Stimulated activated CD8-positive, alpha-beta memory T cell treated with anti-CD3 and anti-CD28 coated beads, Interleukin-4, amount 100 ng/mL, for 1 hour (primary cell): ENCODE measurements around the gene BTBD2.

Experiments used
- DNase-seq, 2 donors: peaks; one replicate each; pipeline ENCODE4 v3.0.0-alpha.2; 2020; ENCODE audit warnings: low read depth in 2 of 2, low spot score in 1 of 2

Gene BTBD2

GRCh38 chr19:1968279-1969175 lies 47.0 kb downstream of the BTBD2 start:
- DNase-seq: no peak

GRCh38 chr19:1967087-1967608 lies 48.4 kb downstream of the BTBD2 start:
- no peak for DNase-seq

GRCh38 chr19:1962674-1963073 lies 52.8 kb downstream of the BTBD2 start:
- DNase-seq: no peak

- DNase-seq: no peak
These were observed 54.3 kb downstream of the BTBD2 start for GRCh38 chr19:1961000-1961883.

- DNase-seq: no peak
These were observed 55.5 kb downstream of the BTBD2 start for GRCh38 chr19:1959928-1960589.

GRCh38 chr19:1957562-1958248 lies 57.8 kb downstream of the BTBD2 start:
- no peak for DNase-seq

GRCh38 chr19:1956868-1957492 lies 58.5 kb downstream of the BTBD2 start:
- DNase-seq: no peak

GRCh38 chr19:1956122-1956494 lies 59.4 kb downstream of the BTBD2 start:
- DNase-seq: no peak

- no peak for DNase-seq
These were observed 60.1 kb downstream of the BTBD2 start for GRCh38 chr19:1955171-1956121.

GRCh38 chr19:1954532-1954933 lies 61.0 kb downstream of the BTBD2 start:
- no peak for DNase-seq

- no peak for DNase-seq
These were observed 61.9 kb downstream of the BTBD2 start for GRCh38 chr19:1953441-1954094.

GRCh38 chr19:1953037-1953436 lies 62.5 kb downstream of the BTBD2 start:
- no peak for DNase-seq

- no peak for DNase-seq
These were observed 62.9 kb downstream of the BTBD2 start for GRCh38 chr19:1952635-1953034.

GRCh38 chr19:1950640-1951039 lies 64.9 kb downstream of the BTBD2 start:
- no peak for DNase-seq

GRCh38 chr19:1949304-1950101 lies 66.0 kb downstream of the BTBD2 start:
- no peak for DNase-seq

GRCh38 chr19:1947651-1948209 lies 67.8 kb downstream of the BTBD2 start:
- DNase-seq: no peak

- no peak for DNase-seq
These were observed 69.6 kb downstream of the BTBD2 start for GRCh38 chr19:1945899-1946298.
